ENCODE data around the gene PTCH1. TPM values are rescaled to one million over a fixed set of nuclear protein-coding genes. Genes with fewer than 3 reads are reported as not detected.

Gene PTCH1
- total and polyA plus RNA-seq, 10 of the 15 experiments (the other 5 are each of a cell fraction or from before 2014, with no cell fraction given): 0.16 to 6.1 (median 2.6) TPM

DNA sequence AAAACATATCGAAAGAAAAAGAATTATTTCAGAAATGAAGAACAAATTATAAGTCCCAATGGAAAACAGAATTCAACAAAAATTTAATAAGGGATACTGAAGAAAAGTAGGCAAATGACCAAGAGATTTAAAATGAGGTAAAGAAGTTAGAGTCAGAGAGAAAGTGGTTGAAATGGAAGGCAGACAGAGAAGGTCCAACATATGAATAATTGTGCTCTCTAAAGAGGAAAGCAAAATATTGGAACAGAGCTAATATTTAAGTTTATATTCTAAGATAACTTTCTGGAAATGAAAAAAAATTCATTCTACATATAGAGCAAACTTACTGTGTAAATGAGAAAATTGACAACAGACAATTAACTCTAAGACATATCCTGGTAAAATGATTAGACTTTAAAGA is 94.1 kb downstream of the PTCH1 start:
- H2AFZ ChIP-seq (ENCODE audit: control insufficient read depth, low read depth, low read length): no peak overlapping the region
- DNase-seq (ENCODE audit: low read depth, low spot score) (no peak), FAIRE-seq (no peak), ATAC-seq (no peak)
- ChIA-PET CTCF (no interaction called here), RAD21 (ENCODE audit: unreplicated experiment) (no interaction called here), SMC1A (ENCODE audit: uncharacterized antibody, unreplicated experiment) (no interaction called here), POLR2A (no interaction called here)
- peaks cover 5% of the 10 kb centered on the region; the same call in 2 of the 3 replicates for H3K9me3 ChIP-seq (replicated peaks; ENCODE audit: control insufficient read depth, insufficient read depth, low read length)
- BruUV-seq (replicated peaks): no TSS peak
- no peak for TF ChIP-seq RBBP5 (conservative IDR thresholded peaks at IDR 0.05)
- no peak for TF ChIP-seq JUNB (IDR thresholded peaks at IDR 0.05)
- no peak for TF ChIP-seq YY1 (IDR thresholded peaks at IDR 0.05; ENCODE audit: low read depth, low read length)
- TF ChIP-seq YBX1 (IDR thresholded peaks at IDR 0.05): no peak
- TF ChIP-seq ETV6 (conservative IDR thresholded peaks at IDR 0.05 in 1 of 2, IDR thresholded peaks at IDR 0.05 in 1 of 2; ENCODE audit: borderline replicate concordance in 1 of 2, low read depth in 1 of 2): no peak
- TF ChIP-seq, protein P1, sequence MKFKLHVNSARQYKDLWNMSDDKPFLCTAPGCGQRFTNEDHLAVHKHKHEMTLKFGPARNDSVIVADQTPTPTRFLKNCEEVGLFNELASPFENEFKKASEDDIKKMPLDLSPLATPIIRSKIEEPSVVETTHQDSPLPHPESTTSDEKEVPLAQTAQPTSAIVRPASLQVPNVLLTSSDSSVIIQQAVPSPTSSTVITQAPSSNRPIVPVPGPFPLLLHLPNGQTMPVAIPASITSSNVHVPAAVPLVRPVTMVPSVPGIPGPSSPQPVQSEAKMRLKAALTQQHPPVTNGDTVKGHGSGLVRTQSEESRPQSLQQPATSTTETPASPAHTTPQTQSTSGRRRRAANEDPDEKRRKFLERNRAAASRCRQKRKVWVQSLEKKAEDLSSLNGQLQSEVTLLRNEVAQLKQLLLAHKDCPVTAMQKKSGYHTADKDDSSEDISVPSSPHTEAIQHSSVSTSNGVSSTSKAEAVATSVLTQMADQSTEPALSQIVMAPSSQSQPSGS (IDR thresholded peaks at IDR 0.05; ENCODE audit: low read length): no peak
- TF ChIP-seq STAT3 (IDR thresholded peaks at IDR 0.05; ENCODE audit: low read depth, low read length): no peak
- no peak for TF ChIP-seq CREM (IDR thresholded peaks at IDR 0.05; ENCODE audit: low read depth)
- no peak for TF ChIP-seq MYC (IDR thresholded peaks at IDR 0.05; ENCODE audit: insufficient read depth, insufficient read length, insufficient replicate concordance, low read length, severe bottlenecking)
- no peak overlapping the region for H3K4me2 ChIP-seq (ENCODE audit: control insufficient read depth, insufficient read depth)
- no peaks in the 10 kb centered on the region for H3K36me3 ChIP-seq (ENCODE audit: control insufficient read depth in 2 of 2, insufficient read depth in 2 of 2, low read length in 1 of 2)
- 88% methylated on average over 1 of the region's 1 CpG for WGBS (ENCODE audit: insufficient coverage, insufficient replicate concordance, low lambda C conversion rate, missing lambda C conversion rate)
- in situ Hi-C loops (cut with MboI) (no loop called here), intact Hi-C loops (cut with micrococcal nuclease; ENCODE audit: unreplicated experiment) (no loop called here)
- no peak overlapping the region for H3K9ac ChIP-seq (ENCODE audit: control insufficient read depth, insufficient read depth, low read length)
- H4K20me1 ChIP-seq (ENCODE audit: control insufficient read depth, insufficient read depth): no peaks in the 10 kb centered on the region
- H3K27me3 ChIP-seq (replicated peaks in 1 of 2; ENCODE audit: control insufficient read depth in 2 of 2, insufficient read depth in 2 of 2, low read length in 1 of 2): no peaks in the 10 kb centered on the region
- H3K27ac ChIP-seq (ENCODE audit: control insufficient read depth, insufficient read depth): no peak overlapping the region
- H3K79me2 ChIP-seq (ENCODE audit: control insufficient read depth, insufficient read depth, low read length): no peaks in the 10 kb centered on the region
- peaks cover 4% of the 10 kb centered on the region for H3K4me1 ChIP-seq (ENCODE audit: control insufficient read depth, insufficient read depth, low read length)
- no peak overlapping the region for H3K4me3 ChIP-seq

Measured in GM12878 (cell line).